WTC11 (cell line): Measurements from ENCODE around the gene OR11H6. TPM values are rescaled to one million over a fixed set of nuclear protein-coding genes. Genes with fewer than 3 reads are reported as not detected.
"Not testable (repeated sequence)": the region's sequence is repeated elsewhere in the genome, so short reads cannot be mapped to it uniquely, and the experiment has no call there.

Experiments
- ATAC-seq: fragments of 200-7000 bp; cut with Tn5 transposase; 2 replicates; pipeline ENCODE4 v1.10.0; 2021; ENCODE audit warnings: mild to moderate bottlenecking, moderate library complexity
- CTCF ChIA-PET: fragments of 300-600 bp; sonication (Branson Sonifier 250); formaldehyde crosslinking; loops from one replicate; lab custom pipeline; 2021; ENCODE audit warnings: antibody characterized with exemption; lab: Charles Lee
- POLR2A ChIA-PET: fragments of 350-600 bp; sonication (Branson Sonifier 250); formaldehyde crosslinking; loops from one replicate; lab custom pipeline; 2021; ENCODE audit warnings: antibody characterized with exemption; lab: Charles Lee
- DNase-seq: peaks from one replicate; pipeline ENCODE4 v3.0.0; 2021; ENCODE audit warnings: low spot score
- H3K27ac Mint-ChIP-seq: 2 replicates; pipeline ENCODE4 v1.8.0; 2021; ENCODE audit warnings: mixed read lengths
- H3K27me3 Mint-ChIP-seq: 2 replicates; pipeline ENCODE4 v1.8.0; 2021; ENCODE audit warnings: low read depth, mild to moderate bottlenecking, moderate library complexity, mixed read lengths
- H3K36me3 Mint-ChIP-seq: 2 replicates; pipeline ENCODE4 v1.8.0; 2021; ENCODE audit warnings: mixed read lengths
- H3K4me1 Mint-ChIP-seq: 2 replicates; pipeline ENCODE4 v1.8.0; 2022; ENCODE audit warnings: mixed read lengths
- H3K4me3 Mint-ChIP-seq: 2 replicates; pipeline ENCODE4 v1.8.0; 2021; ENCODE audit warnings: mild to moderate bottlenecking, moderate library complexity, mixed read lengths
- H3K9me3 Mint-ChIP-seq: 2 replicates; pipeline ENCODE4 v1.8.0; 2021; ENCODE audit warnings: mixed read lengths
- JUN ChIP-seq: sonication (generic); formaldehyde crosslinking; IDR thresholded peaks from 2 replicates; pipeline ENCODE4 v1.8.0; 2023; ENCODE audit warnings: mild to moderate bottlenecking, missing genetic modification reagents
- MXD4 ChIP-seq: fragments of 250-450 bp; sonication (Bioruptor Pico); IDR thresholded peaks from 2 replicates; pipeline ENCODE4 v1.8.0; 2021; ENCODE audit warnings: mild to moderate bottlenecking, moderate library complexity, borderline replicate concordance
- TEAD1 ChIP-seq: sonication (generic); formaldehyde crosslinking; IDR thresholded peaks from 2 replicates; pipeline ENCODE4 v1.8.0; 2022; ENCODE audit warnings: mild to moderate bottlenecking, missing genetic modification reagents
- ZNF121 ChIP-seq: sonication (generic); formaldehyde crosslinking; IDR thresholded peaks from 2 replicates; pipeline ENCODE4 v1.8.0; 2023; ENCODE audit warnings: missing genetic modification reagents
- ZNF423 ChIP-seq: fragments of 250-450 bp; sonication (Bioruptor Pico); IDR thresholded peaks from 2 replicates; pipeline ENCODE4 v2.1.2; 2022; ENCODE audit warnings: mild to moderate bottlenecking, moderate library complexity
- total RNA-seq: library from RNA; stranded (reverse); gene quantifications from 3 replicates; pipeline ENCODE4 v1.2.3, GENCODE V29; 2021
- TF ChIP-seq, protein P1 (sequence below): fragments of 250-450 bp; sonication (Bioruptor Pico); IDR thresholded peaks from 2 replicates; pipeline ENCODE4 v1.9.0; 2021; ENCODE audit warnings: moderate library complexity, mild to moderate bottlenecking, inconsistent platforms, borderline replicate concordance
- TF ChIP-seq, protein P2 (sequence below): sonication (generic); formaldehyde crosslinking; IDR thresholded peaks from 2 replicates; pipeline ENCODE4 v1.8.0; 2023; ENCODE audit warnings: mild to moderate bottlenecking, missing genetic modification reagents
- TF ChIP-seq, protein P3 (sequence below): sonication (generic); formaldehyde crosslinking; conservative IDR thresholded peaks from 2 replicates; pipeline ENCODE4 v1.8.1; 2023; ENCODE audit warnings: mild to moderate bottlenecking, low read depth, missing genetic modification reagents, moderate library complexity
- TF ChIP-seq, protein P4 (sequence below): sonication (generic); formaldehyde crosslinking; IDR thresholded peaks from 2 replicates; pipeline ENCODE4 v1.8.0; 2023; ENCODE audit warnings: missing genetic modification reagents
- TF ChIP-seq, protein P5 (sequence below): sonication (generic); formaldehyde crosslinking; IDR thresholded peaks from 2 replicates; pipeline ENCODE4 v1.8.0; 2022; ENCODE audit warnings: mild to moderate bottlenecking, missing genetic modification reagents

The OR11H6 gene
- total RNA-seq, 1 experiment from 2014 or later = not detected

DNA sequence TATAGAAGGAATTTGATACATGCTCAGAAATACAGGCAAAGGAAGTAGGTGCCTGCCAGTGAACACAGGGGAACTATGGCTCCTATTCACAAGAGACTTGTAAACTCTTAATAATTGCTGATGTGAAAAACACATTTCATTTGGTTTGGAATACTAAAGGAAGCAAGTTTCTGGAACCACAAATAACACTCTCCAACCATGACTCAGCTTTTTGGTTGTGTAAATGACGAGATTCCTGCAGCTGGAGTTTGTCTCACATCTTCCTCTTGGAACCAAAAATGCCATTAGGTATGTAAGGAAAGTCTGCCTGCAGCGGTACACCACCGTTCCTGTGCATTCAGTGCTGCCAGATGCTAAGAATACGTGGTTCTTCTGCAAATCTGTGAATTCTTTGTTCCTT lies 4.5 kb upstream of the OR11H6 start:
- peaks cover 50% of the 10 kb centered on the region for H3K36me3 Mint-ChIP-seq
- TF ChIP-seq, protein P1, sequence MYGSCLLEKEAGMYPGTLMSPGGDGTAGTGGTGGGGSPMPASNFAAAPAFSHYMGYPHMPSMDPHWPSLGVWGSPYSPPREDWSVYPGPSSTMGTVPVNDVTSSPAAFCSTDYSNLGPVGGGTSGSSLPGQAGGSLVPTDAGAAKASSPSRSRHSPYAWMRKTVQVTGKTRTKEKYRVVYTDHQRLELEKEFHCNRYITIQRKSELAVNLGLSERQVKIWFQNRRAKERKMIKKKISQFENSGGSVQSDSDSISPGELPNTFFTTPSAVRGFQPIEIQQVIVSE (CRISPR knock-in tag) = no peak
- TF ChIP-seq, protein P2, sequence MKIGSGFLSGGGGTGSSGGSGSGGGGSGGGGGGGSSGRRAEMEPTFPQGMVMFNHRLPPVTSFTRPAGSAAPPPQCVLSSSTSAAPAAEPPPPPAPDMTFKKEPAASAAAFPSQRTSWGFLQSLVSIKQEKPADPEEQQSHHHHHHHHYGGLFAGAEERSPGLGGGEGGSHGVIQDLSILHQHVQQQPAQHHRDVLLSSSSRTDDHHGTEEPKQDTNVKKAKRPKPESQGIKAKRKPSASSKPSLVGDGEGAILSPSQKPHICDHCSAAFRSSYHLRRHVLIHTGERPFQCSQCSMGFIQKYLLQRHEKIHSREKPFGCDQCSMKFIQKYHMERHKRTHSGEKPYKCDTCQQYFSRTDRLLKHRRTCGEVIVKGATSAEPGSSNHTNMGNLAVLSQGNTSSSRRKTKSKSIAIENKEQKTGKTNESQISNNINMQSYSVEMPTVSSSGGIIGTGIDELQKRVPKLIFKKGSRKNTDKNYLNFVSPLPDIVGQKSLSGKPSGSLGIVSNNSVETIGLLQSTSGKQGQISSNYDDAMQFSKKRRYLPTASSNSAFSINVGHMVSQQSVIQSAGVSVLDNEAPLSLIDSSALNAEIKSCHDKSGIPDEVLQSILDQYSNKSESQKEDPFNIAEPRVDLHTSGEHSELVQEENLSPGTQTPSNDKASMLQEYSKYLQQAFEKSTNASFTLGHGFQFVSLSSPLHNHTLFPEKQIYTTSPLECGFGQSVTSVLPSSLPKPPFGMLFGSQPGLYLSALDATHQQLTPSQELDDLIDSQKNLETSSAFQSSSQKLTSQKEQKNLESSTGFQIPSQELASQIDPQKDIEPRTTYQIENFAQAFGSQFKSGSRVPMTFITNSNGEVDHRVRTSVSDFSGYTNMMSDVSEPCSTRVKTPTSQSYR = no peak
- TF ChIP-seq, protein P3, sequence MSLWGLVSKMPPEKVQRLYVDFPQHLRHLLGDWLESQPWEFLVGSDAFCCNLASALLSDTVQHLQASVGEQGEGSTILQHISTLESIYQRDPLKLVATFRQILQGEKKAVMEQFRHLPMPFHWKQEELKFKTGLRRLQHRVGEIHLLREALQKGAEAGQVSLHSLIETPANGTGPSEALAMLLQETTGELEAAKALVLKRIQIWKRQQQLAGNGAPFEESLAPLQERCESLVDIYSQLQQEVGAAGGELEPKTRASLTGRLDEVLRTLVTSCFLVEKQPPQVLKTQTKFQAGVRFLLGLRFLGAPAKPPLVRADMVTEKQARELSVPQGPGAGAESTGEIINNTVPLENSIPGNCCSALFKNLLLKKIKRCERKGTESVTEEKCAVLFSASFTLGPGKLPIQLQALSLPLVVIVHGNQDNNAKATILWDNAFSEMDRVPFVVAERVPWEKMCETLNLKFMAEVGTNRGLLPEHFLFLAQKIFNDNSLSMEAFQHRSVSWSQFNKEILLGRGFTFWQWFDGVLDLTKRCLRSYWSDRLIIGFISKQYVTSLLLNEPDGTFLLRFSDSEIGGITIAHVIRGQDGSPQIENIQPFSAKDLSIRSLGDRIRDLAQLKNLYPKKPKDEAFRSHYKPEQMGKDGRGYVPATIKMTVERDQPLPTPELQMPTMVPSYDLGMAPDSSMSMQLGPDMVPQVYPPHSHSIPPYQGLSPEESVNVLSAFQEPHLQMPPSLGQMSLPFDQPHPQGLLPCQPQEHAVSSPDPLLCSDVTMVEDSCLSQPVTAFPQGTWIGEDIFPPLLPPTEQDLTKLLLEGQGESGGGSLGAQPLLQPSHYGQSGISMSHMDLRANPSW (CRISPR knock-in tag) = no peak
- no peak for TF ChIP-seq ZNF423 (CRISPR knock-in tag)
- TF ChIP-seq, all 79 proteins: peak for 0
- POLR2A ChIA-PET = no interaction called here
- Mint-ChIP-seq H3K27ac (no peak overlapping the region), H3K4me1 (no peaks in the 10 kb centered on the region), H3K9me3 (peaks cover 76% of the 10 kb centered on the region), H3K27me3 (no peaks in the 10 kb centered on the region; the same call in 1 of the 2 replicates), H3K4me3 (no peak overlapping the region)
- CTCF ChIA-PET = no interaction called here
- no peak for DNase-seq
- no peak for ATAC-seq

DNA sequence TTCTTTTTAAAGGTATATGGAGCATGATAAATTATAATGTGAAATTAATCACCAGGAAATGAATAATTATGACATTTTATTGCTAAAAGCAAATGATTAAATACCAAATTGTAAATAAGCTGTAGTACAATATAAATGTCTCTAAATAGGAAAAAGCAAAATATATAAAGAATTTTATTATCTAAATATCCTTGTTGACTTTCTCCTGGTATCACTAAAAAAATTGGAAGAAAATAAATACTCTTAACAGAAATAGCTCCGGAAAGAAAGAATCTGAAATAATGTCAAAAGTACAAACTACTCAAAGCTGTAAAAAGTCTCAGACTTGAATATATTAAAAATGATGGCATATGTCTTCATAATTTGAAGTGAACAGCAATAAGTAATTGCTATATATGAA lies 5.2 kb downstream of the OR11H6 start, which contains the start of gene OR11H7:
Gene OR11H7 (plus strand): TSS at position 301 of the 400 bp plus-strand sequence.
- peaks cover 78% of the 10 kb centered on the region for H3K9me3 Mint-ChIP-seq
- H3K27ac Mint-ChIP-seq = no peak within 1 kb of the TSS
- POLR2A ChIA-PET = no interaction called here
- CTCF ChIA-PET = no interaction called here
- DNase-seq (no peak), ATAC-seq (no peak)
- no peak within 1 kb of the TSS for H3K4me3 Mint-ChIP-seq
- no peaks in the 10 kb centered on the region for H3K4me1 Mint-ChIP-seq
- peaks cover 47% of the 10 kb centered on the region for H3K36me3 Mint-ChIP-seq
- H3K27me3 Mint-ChIP-seq = peaks cover 14% of the 10 kb centered on the region
- TF ChIP-seq JUN (CRISPR knock-in tag) (no peak), MXD4 (CRISPR knock-in tag) (no peak), TEAD1 (no peak), ZNF121 (CRISPR knock-in tag) (no peak)
- TF ChIP-seq, protein P4, sequence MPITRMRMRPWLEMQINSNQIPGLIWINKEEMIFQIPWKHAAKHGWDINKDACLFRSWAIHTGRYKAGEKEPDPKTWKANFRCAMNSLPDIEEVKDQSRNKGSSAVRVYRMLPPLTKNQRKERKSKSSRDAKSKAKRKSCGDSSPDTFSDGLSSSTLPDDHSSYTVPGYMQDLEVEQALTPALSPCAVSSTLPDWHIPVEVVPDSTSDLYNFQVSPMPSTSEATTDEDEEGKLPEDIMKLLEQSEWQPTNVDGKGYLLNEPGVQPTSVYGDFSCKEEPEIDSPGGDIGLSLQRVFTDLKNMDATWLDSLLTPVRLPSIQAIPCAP (CRISPR knock-in tag) = no peak
- TF ChIP-seq, protein P5, sequence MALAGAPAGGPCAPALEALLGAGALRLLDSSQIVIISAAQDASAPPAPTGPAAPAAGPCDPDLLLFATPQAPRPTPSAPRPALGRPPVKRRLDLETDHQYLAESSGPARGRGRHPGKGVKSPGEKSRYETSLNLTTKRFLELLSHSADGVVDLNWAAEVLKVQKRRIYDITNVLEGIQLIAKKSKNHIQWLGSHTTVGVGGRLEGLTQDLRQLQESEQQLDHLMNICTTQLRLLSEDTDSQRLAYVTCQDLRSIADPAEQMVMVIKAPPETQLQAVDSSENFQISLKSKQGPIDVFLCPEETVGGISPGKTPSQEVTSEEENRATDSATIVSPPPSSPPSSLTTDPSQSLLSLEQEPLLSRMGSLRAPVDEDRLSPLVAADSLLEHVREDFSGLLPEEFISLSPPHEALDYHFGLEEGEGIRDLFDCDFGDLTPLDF = no peak

DNA sequence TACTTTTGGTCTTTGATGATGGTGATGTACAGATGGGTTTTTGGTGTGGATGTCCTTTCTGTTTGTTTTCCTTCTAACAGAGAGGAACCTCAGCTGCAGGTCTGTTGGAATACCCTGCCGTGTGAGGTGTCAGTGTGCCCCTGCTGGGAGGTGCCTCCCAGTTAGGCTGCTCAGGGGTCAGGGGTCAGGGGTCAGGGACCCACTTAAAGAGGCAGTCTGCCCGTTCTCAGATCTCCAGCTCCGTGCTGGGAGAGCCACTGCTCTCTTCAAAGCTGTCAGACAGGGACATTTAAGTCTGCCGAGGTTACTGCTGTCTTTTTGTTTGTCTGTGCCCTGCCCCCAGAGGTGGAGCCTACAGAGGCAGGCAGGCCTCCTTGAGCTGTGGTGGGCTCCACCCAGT lies 11.9 kb downstream of the OR11H6 start:
- POLR2A ChIA-PET, H3K4me1 Mint-ChIP-seq, CTCF ChIA-PET, H3K4me3 Mint-ChIP-seq, DNase-seq, H3K27ac Mint-ChIP-seq, H3K27me3 Mint-ChIP-seq, ATAC-seq: not testable (repeated sequence)
- Mint-ChIP-seq H3K9me3 (peaks cover 41% of the 10 kb centered on the region), H3K36me3 (peaks cover 18% of the 10 kb centered on the region)
